GM19452 (cell line): ENCODE results near the gene TTN.
"Not testable (repeated sequence)": the region's sequence is repeated elsewhere in the genome, so short reads cannot be mapped to it uniquely, and the experiment has no call there.

Experiments used
- ATAC-seq: cut with Tn5 transposase; IDR thresholded peaks from one replicate; pipeline ENCODE4 v1.9.1; 2021; ENCODE audit not compliant: unreplicated experiment

TTN gene

GRCh38 chr2:178674122-178674521 is 133.1 kb downstream of the TTN start:
- ATAC-seq, result no peak

GRCh38 chr2:178666458-178666857 is 140.8 kb downstream of the TTN start:
- ATAC-seq, result no peak

- ATAC-seq, result not testable (repeated sequence)
Measured at GRCh38 chr2:178658480-178658879, 148.7 kb downstream of the TTN start.

- no peak for ATAC-seq
Measured at GRCh38 chr2:178650554-178650953, 156.7 kb downstream of the TTN start.

- ATAC-seq, result no peak
Measured at GRCh38 chr2:178644919-178645318, 162.3 kb downstream of the TTN start.

- no peak for ATAC-seq
Measured at GRCh38 chr2:178641498-178641897, 165.7 kb downstream of the TTN start.

- ATAC-seq, result no peak
Measured at GRCh38 chr2:178635897-178636296, 171.3 kb downstream of the TTN start.

- no peak for ATAC-seq
Measured at GRCh38 chr2:178632729-178633128, 174.5 kb downstream of the TTN start.

- no peak for ATAC-seq
Measured at GRCh38 chr2:178630581-178630980, 176.6 kb downstream of the TTN start.

GRCh38 chr2:178629463-178629862 is 177.8 kb downstream of the TTN start:
- ATAC-seq, result no peak

- ATAC-seq, result no peak
Measured at GRCh38 chr2:178628605-178629004, 178.6 kb downstream of the TTN start.

GRCh38 chr2:178627401-178627800 is 179.8 kb downstream of the TTN start:
- no peak for ATAC-seq

GRCh38 chr2:178615969-178616368 is 191.3 kb downstream of the TTN start:
- ATAC-seq, result no peak

GRCh38 chr2:178602901-178603300 is 204.3 kb downstream of the TTN start:
- ATAC-seq, result no peak

GRCh38 chr2:178592655-178593054 is 214.6 kb downstream of the TTN start:
- ATAC-seq, result no peak

GRCh38 chr2:178589335-178589734 is 217.9 kb downstream of the TTN start:
- ATAC-seq, result no peak

GRCh38 chr2:178584666-178585065 is 222.6 kb downstream of the TTN start:
- ATAC-seq, result no peak

- ATAC-seq, result no peak
Measured at GRCh38 chr2:178579006-178579405, 228.2 kb downstream of the TTN start.

- no peak for ATAC-seq
Measured at GRCh38 chr2:178574789-178575188, 232.4 kb downstream of the TTN start.

GRCh38 chr2:178568227-178568626 is 239.0 kb downstream of the TTN start:
- ATAC-seq, result no peak

GRCh38 chr2:178553047-178553446 is 254.2 kb downstream of the TTN start:
- no peak for ATAC-seq

GRCh38 chr2:178550352-178550751 is 256.9 kb downstream of the TTN start:
- ATAC-seq, result no peak

- ATAC-seq, result no peak
Measured at GRCh38 chr2:178542569-178542968, 264.7 kb downstream of the TTN start.

- no peak for ATAC-seq
Measured at GRCh38 chr2:178542161-178542560, 265.1 kb downstream of the TTN start.
